K562 (cell line): ENCODE measurements around the gene TMEM164.

Experiments
- NCOR1 ChIP-seq: fragments of 450-650 bp; IDR thresholded peaks from 2 replicates; pipeline ENCODE4 v1.6.1; 2016; ENCODE audit warnings: mild to moderate bottlenecking, moderate library complexity
- POLR2A ChIP-seq: fragments of 450-650 bp; conservative IDR thresholded peaks from 2 replicates; pipeline ENCODE4 v1.6.1; 2016
- PYGO2 ChIP-seq: fragments of 450-650 bp; IDR thresholded peaks from 2 replicates; pipeline ENCODE4 v1.6.1; 2016; ENCODE audit warnings: mild to moderate bottlenecking, missing genetic modification characterization, moderate library complexity, missing compliant biosample characterization
- SMAD1 ChIP-seq: fragments of 150-350 bp; IDR thresholded peaks from 2 replicates; pipeline ENCODE4 v1.6.1; 2014; ENCODE audit warnings: low read length, low read depth; ENCODE audit not compliant: partially characterized antibody
- ZZZ3 ChIP-seq: fragments of 450-650 bp; IDR thresholded peaks from 2 replicates; pipeline ENCODE4 v1.6.1; 2016; ENCODE audit warnings: antibody characterized with exemption, mild to moderate bottlenecking, moderate library complexity
- TF ChIP-seq, protein P1 (sequence below), 3 experiments: IDR thresholded peaks in 2 of 3; conservative IDR thresholded peaks in 1 of 3; 2 replicates each; pipeline ENCODE4 v1.5.1; 2011 to 2012; ENCODE audit warnings: low read length in 3 of 3, mild to moderate bottlenecking in 3 of 3, control low read depth in 2 of 3, improper control_type of control experiment in 1 of 3, inconsistent platforms in 1 of 3, low read depth in 1 of 3, mixed read lengths in 1 of 3, moderate library complexity in 1 of 3; ENCODE audit not compliant: insufficient read depth in 2 of 3
- TF ChIP-seq, protein P2 (sequence below): fragments of 450-650 bp; conservative IDR thresholded peaks from 2 replicates; pipeline ENCODE4 v1.6.1; 2016; ENCODE audit warnings: missing genetic modification characterization, low read depth, mild to moderate bottlenecking, control low read depth, missing compliant biosample characterization

DNA sequence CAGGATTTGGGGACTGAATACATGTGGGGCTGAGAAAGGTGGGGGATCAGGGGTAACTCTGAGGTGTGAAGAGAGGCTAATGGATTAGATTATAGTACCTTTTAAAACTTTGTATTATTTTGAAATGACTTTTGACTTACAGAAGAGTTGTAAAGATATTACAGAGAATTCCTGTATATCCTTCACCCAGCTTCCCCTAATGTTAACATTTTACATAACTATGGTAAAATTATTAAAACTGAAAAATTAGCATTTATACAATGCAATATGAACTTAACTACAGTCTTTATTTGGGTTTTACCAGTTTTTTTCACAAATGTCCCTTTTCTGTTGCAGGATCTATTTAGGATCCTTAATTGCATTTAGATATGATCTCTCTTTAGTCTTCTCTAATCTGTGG is 57.4 kb downstream of the TMEM164 start:
- TF ChIP-seq POLR2A (no peak), PYGO2 (no peak), NCOR1 (no peak), SMAD1 (no peak), ZZZ3 (no peak)
- TF ChIP-seq, protein P1, sequence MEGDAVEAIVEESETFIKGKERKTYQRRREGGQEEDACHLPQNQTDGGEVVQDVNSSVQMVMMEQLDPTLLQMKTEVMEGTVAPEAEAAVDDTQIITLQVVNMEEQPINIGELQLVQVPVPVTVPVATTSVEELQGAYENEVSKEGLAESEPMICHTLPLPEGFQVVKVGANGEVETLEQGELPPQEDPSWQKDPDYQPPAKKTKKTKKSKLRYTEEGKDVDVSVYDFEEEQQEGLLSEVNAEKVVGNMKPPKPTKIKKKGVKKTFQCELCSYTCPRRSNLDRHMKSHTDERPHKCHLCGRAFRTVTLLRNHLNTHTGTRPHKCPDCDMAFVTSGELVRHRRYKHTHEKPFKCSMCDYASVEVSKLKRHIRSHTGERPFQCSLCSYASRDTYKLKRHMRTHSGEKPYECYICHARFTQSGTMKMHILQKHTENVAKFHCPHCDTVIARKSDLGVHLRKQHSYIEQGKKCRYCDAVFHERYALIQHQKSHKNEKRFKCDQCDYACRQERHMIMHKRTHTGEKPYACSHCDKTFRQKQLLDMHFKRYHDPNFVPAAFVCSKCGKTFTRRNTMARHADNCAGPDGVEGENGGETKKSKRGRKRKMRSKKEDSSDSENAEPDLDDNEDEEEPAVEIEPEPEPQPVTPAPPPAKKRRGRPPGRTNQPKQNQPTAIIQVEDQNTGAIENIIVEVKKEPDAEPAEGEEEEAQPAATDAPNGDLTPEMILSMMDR (IDR thresholded peaks at IDR 0.05 in 2 of 3, conservative IDR thresholded peaks at IDR 0.05 in 1 of 3; ENCODE audit: insufficient read depth in 2 of 3, low read depth in 1 of 3, low read length in 3 of 3), result no peak
- TF ChIP-seq, protein P2, sequence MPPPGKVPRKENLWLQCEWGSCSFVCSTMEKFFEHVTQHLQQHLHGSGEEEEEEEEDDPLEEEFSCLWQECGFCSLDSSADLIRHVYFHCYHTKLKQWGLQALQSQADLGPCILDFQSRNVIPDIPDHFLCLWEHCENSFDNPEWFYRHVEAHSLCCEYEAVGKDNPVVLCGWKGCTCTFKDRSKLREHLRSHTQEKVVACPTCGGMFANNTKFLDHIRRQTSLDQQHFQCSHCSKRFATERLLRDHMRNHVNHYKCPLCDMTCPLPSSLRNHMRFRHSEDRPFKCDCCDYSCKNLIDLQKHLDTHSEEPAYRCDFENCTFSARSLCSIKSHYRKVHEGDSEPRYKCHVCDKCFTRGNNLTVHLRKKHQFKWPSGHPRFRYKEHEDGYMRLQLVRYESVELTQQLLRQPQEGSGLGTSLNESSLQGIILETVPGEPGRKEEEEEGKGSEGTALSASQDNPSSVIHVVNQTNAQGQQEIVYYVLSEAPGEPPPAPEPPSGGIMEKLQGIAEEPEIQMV (tag), result no peak
